HUDEP-2 (cell line): ENCODE data around the gene SNRPF.
"Not testable (repeated sequence)": the region's sequence is repeated elsewhere in the genome, so short reads cannot be mapped to it uniquely, and the experiment has no call there.

Experiments used
- DNase-seq, 76 experiments: peaks; one replicate each; lab custom pipeline; 2025; ENCODE audit not compliant: unreplicated experiment in 76 of 76; lab: John Stamatoyannopoulos, UW

SNRPF gene

GRCh38 chr12:95858451-95859343 lies at the start of gene SNRPF:
TSS of gene SNRPF (plus strand) at chr12:95858952. CDS start at chr12:95859074, 122 bp downstream.
- peak; percentile 41 to 96 (median 88) for DNase-seq

- DNase-seq, result no peak
Measured at GRCh38 chr12:95809000-95809680, 49.6 kb upstream of the SNRPF start.

GRCh38 chr12:95810411-95810810 lies 48.3 kb upstream of the SNRPF start:
- no peak for DNase-seq

- not testable (repeated sequence) for DNase-seq
Measured at GRCh38 chr12:95812155-95812554, 46.6 kb upstream of the SNRPF start.

- DNase-seq, result peak in 2 of 76 experiments; percentile 11 to 18
Measured at GRCh38 chr12:95815632-95816212, 43.0 kb upstream of the SNRPF start.

GRCh38 chr12:95820096-95820703 lies 38.6 kb upstream of the SNRPF start:
- peak in 22 of 76 experiments; percentile 2 to 57 (median 15) for DNase-seq

GRCh38 chr12:95829395-95829794 lies 29.4 kb upstream of the SNRPF start:
- DNase-seq, result no peak

- DNase-seq, result no peak
Measured at GRCh38 chr12:95830335-95831089, 28.2 kb upstream of the SNRPF start.

GRCh38 chr12:95834572-95834971 lies 24.2 kb upstream of the SNRPF start:
- no peak for DNase-seq

GRCh38 chr12:95836185-95836609 lies 22.6 kb upstream of the SNRPF start:
- no peak for DNase-seq

- DNase-seq, result no peak
Measured at GRCh38 chr12:95836630-95837239, 22.0 kb upstream of the SNRPF start.

- DNase-seq, result no peak
Measured at GRCh38 chr12:95837240-95838038, 21.3 kb upstream of the SNRPF start.

GRCh38 chr12:95838125-95838524 lies 20.6 kb upstream of the SNRPF start:
- DNase-seq, result no peak

- DNase-seq, result not testable (repeated sequence)
Measured at GRCh38 chr12:95842426-95842825, 16.3 kb upstream of the SNRPF start.

GRCh38 chr12:95848575-95849388 lies 10.0 kb upstream of the SNRPF start:
- peak in 1 of 76 experiments; percentile 9 for DNase-seq

- no peak for DNase-seq
Measured at GRCh38 chr12:95851606-95852005, 7.1 kb upstream of the SNRPF start.

GRCh38 chr12:95852133-95852532 lies 6.6 kb upstream of the SNRPF start:
- DNase-seq, result no peak

- DNase-seq, result no peak
Measured at GRCh38 chr12:95857156-95857555, 1.6 kb upstream of the SNRPF start.
